LNCAP (cell line): ENCODE measurements around the gene ABCA1.

Experiments
- CTCF ChIP-seq: fragments of 450-650 bp; IDR thresholded peaks from 2 replicates; pipeline ENCODE4 v1.5.1; 2017; ENCODE audit warnings: mild to moderate bottlenecking

ABCA1 gene

GRCh38 chr9:104850786-104851545 lies 77.0 kb downstream of the ABCA1 start:
- TF ChIP-seq CTCF: no peak

- TF ChIP-seq CTCF: no peak
Observed at GRCh38 chr9:104849023-104849422, 78.9 kb downstream of the ABCA1 start.

DNA sequence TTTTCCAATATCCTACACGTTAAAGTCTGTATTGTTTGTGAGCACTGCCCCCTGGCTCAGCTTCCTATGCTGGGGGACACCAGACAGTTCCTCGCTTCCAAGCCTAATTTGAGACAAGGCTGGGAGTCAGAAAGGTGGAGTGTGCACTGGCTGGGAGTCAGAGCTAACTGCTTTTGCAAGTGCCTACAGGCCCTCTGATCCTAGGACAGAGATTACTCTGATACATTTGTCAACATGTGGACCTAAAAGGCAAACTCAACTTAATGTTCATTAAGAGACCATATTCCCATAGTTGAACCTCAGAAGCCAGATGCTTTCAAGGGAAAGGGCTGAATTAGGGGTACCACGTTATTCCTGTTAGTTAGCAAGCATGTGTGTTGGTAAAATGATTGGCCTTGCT lies 83.2 kb downstream of the ABCA1 start:
- TF ChIP-seq CTCF: no peak

GRCh38 chr9:104843644-104844240 lies 84.2 kb downstream of the ABCA1 start:
- TF ChIP-seq CTCF: no peak

GRCh38 chr9:104842698-104843097 lies 85.3 kb downstream of the ABCA1 start:
- no peak for TF ChIP-seq CTCF

DNA sequence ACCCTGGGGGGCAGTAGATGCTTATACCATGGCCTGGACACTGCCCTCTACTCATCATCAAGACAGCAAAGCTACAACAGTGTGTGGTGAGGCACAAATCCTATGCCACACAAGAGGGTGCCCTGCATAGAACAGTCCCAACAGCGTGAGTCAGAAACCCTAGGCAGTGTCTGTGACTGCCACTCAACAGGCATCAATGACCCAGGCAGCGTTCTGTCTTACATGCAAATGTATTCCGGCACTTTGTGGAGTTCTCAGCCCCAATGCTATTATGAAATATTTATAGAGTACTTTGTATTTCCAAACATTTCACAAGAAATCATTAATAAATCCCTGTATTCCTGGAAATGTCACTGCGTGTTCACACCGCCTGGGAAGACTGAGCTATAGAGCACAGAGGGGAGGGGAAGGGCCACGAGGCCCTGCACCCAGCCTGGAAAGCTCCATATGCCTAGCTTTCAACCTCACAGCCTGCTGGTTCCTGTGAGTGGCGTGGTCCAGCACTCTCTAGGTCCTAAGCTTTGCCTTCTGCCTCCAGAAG lies 86.3 kb downstream of the ABCA1 start:
- no peak for TF ChIP-seq CTCF

- TF ChIP-seq CTCF: no peak
Observed at GRCh38 chr9:104838958-104839357, 89.0 kb downstream of the ABCA1 start.
